ENCODE data around the gene B9D1.

Gene B9D1

DNA sequence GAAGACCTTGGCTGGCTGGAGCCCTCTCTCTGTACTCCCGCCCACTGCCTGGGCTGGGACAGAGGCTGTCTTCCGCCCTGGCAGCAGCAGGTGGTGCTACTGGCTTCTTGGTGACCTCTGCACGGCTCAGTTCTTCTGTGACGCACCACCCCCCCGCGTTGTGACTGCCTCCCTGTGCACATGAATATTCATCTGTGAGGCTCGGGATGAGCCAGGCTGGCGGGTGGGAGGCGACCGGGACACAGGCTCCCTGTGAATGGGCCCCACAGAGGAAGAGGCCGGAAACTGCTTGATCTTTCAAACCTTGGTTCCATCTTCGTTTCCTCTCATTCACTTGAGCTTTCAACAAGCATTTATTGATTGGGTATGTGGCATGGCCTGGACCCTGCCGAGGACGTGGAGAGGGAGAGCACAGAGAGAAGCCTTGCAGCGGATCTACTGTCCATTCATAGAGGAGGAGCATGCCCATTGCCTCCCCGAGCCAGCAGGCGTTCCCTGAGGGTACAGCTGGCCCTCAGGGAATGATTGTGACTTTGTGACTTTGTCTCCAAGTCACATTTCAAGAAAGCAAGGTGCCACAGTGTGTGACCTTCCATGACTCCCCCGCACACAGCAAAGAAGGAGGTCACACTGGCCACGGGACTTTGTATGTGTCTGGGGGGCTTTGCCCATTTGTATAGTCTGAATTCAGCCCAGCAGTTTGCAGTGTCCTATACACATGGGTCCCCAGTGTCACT, 45.0 kb downstream of the B9D1 start:
- DNase-seq: peak; percentile 3

DNA sequence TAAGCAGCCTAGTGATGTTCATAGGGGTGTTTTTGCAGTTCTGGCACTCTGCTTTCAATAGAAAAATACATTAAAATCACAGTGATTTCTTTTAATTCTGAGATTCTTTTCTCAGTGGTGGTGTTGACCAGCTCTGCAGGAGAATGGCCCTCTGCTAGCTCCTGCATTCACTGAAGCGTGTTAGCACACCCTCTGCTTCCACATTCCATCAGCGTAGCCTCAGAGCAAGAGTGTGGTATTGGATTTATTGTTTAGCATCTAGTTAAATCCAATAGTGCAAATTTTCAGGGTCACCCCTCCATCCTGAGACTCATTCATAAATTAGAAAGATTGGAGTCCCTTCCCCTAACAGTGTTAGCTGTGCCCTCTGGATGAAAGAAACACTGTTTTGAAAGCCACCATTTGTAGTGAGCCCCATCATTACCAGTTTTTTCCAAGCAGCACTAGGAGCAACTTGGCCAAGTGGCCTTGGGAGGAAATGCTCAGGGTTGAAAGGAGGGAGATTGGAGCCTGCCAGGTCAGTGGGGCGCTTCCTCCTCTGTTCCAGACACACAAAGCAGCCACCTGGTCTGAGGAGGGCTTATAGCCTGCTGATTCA, 45.7 kb downstream of the B9D1 start:
- DNase-seq: no peak

DNA sequence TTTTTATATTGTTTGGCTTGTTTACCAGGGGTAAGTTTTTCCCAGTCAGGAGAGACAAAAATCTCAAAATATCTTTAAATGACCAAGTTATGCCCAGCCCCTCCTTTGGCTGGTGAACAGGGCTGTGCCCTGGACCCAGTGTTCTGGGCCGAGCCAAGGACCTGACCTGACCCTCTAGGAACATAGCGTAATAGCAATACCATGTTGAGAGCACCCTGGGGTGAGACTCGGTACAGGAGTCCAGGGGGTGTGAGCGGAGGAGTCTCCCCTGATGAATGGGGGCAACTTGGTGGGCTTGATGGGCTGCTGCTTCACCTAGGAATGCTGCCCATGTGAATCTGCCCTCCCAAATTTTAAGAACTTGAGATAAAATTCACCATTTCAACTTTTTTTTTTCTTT, 47.4 kb downstream of the B9D1 start:
- no peak for DNase-seq

- no peak for DNase-seq
These were observed 48.5 kb downstream of the B9D1 start for GRCh38 chr17:19313746-19314651.

DNA sequence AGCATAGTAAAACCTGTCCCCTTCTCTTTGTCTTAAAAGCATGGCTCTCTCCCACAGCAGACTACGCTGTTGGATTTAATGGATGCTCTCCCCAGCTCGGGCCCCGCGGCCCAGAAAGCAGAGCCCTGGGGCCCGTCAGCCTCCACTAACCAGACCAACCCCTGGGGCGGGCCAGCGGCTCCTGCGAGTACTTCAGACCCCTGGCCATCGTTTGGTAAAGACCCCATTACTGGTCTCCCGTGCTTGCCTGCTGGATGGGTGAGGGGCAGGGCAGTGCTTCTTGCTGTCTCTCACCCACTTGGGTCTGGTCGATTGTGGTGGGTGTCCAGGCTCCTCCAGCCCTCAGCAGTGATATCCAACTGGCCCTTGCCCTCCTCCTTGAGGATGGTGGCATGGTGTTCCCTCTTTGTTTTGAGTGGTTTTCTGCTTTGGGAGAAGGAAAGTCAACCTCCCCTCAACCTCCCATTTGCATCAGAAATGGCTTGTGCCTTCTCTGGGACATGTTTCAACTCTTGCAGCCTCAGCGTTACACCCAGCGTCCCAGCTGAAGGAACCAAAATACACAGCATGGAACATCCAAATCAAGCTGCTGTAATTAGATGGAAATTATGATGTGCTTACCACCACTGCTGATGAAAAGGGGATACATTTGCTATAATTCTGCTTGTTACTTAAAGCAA, 49.3 kb downstream of the B9D1 start:
- DNase-seq: no peak

GRCh38 chr17:19312406-19312805, 50.1 kb downstream of the B9D1 start:
- no peak for DNase-seq

DNA sequence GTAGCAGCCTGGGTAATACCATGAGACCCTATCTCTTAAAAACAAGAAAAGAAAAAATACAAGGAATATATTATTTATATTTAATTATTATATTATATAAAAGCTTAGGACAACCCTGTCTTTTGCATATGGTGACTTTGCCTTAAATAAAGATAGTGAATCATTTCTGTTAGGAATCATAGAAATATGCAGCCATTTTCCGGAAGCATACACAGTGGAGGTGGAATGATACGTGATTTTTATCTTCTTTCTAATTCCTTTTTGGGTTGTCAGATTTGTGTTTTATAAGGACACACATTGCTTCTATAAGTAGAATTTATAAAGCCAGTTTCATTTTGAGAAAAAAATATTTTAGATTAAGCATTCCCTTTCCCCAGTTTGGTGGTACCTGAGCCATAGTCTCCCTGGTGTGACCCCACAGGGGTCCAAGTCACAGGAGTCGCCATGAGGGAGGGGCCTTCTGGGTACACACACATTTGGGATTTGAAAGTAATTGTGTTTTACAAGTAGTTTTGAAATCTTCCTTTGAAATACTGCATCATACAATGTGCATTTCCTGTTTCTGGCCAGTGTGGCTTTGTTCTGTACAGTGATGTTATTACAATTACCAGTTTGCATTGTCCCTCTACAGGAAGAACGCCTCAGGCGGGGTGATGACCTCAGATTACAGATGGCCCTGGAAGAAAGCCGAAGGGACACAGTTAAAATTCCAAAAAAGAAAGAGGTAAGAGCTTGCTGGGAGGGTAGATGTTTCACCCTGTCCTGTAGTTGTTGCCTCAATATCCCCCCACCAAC, 50.9 kb downstream of the B9D1 start:
- no peak for DNase-seq

DNA sequence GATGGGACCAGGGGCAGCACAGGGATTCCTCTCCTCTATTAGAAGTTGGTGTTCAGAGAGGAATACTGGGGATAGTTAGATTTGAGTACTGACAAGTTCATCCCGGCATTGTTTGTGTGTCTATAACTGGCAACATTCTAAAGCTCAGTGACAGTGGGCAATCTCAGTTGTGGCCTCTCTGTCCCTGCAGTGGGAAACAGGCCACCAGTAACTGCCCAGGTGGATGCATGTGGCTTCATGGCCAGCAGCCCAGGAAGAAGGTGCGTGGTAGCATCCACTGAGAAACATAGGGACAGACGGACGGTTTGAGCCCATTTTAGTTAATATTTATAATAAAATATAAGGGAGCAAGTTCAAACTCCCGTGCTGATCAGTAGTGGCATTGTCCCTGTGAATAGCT, 51.5 kb downstream of the B9D1 start:
- DNase-seq: no peak

DNA sequence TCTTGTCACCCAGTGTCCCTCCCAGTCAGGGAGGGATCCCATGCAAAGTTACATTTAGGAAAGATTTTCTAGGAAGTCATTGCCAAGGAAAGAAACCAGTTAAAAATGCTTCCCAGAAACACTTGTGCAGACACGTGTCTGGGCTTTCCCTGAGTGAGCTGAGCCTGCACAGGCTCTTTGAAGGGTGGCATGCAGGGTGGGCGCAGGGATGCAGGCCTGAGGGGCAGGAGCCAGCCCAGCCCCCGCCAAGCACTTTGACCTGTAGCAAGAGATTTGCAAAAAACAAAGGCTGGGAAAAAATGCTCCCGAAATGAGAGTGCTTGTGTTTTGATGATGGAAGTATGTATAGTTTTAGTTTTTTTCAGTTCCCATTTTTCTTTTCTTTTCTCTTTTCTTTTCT, 52.4 kb downstream of the B9D1 start:
- no peak for DNase-seq

GRCh38 chr17:19309701-19310100, 52.8 kb downstream of the B9D1 start:
- DNase-seq: no peak

DNA sequence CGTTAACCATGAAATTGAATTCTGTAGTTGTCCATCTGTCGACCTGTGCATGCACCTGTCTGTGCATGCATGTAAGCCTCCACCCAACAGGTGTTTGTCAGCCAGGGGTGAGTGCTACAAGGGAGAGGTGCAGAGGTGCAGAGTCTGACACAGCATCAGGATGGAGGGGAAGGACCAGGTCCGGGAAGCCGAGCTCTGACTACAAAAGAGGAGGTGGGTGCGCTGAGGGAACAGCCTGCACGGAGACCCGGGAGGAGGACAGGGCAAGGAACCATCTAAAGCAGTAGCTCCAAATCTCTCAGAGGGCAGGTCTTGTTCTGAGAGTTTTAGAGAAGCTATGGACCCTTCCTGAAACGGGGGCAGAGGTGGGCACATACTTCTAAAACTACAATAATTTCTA, 54.1 kb downstream of the B9D1 start:
- DNase-seq: no peak

DNA sequence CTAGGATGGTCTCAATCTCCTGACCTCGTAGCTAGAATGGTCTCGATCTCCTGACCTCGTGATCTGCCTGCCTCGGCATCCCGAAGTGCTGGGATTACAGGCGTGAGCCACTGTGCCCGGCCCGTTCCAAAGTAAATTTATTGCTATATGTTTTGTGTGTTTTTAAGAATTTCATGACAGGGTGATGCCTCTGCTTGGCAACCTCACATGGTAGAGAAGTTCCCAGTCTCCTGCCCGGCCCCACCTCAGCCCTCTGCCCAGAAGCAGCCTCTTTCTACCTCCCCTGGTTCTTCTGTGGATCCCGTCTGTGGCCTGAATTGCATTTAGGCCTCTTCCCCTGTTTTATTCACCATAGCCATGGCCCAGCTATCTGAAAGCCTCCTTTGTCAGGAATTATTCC, 55.0 kb downstream of the B9D1 start:
- no peak for DNase-seq

DNA sequence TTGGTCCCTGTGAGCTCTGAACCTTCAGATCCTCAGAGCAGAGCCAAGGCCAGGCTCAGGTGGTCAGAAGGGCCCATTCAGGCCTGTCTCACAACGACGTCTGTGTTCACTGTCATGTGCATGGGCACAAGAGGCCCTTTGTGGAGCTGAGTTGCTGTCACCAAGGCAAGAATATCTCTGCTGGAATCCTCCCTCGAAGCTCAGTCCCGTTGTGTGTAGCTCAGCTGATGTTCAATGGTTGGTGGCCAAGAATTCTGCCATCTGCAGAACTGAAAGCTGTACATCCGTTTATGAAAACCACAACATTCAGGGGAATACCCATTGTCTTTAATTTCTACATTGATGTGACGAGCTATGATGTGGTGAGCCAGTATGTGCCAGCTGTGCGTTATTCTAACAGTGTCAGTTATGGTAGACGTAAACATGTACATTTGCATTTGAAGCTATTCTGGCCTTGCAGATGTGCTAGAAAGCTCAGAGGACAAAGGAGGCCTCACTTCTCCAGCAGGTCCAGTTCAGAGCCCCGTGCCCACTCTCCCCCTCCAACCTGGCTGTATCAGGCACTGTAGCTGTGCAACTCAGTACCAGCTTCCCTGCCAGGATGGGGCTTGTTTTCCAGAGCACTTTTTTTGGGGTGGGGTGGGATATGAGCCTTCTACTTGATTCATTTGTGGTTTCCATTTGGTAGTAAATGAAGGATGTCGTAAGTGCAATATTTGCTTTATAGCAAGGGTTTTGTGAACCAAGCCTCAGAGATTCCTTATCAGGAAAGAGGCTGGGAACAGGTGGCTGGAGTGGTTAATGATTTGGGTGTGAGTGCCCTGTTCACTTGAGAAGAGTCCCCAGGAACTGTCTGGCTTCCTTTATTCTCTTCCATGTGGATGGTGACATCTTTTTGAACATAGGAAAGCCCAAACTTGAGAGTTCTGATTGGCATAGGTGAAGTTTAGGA, 56.1 kb downstream of the B9D1 start:
- DNase-seq: no peak

- DNase-seq: no peak
These were observed 56.8 kb downstream of the B9D1 start for GRCh38 chr17:19305761-19306159.

GRCh38 chr17:19305256-19305655, 57.3 kb downstream of the B9D1 start:
- no peak for DNase-seq

DNA sequence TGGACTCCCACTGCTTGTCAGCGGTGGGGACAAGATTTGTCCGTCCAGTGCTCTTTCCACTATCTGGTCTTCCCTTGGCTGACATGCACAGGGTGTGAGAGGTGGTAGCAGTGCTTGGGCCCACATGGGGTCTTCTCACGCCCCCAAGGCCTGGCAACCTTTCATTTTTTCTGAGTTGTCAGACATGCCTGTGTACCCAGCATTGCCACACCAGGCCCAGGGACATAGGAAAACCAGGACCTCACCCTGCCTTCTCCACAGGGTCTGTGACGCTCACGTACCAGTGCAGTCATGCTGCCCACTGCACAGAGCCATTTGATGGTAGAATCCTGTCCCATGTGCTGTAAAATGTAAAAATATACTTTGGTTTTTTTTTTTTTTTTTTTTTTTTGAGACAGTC, 57.8 kb downstream of the B9D1 start:
- DNase-seq: no peak

DNA sequence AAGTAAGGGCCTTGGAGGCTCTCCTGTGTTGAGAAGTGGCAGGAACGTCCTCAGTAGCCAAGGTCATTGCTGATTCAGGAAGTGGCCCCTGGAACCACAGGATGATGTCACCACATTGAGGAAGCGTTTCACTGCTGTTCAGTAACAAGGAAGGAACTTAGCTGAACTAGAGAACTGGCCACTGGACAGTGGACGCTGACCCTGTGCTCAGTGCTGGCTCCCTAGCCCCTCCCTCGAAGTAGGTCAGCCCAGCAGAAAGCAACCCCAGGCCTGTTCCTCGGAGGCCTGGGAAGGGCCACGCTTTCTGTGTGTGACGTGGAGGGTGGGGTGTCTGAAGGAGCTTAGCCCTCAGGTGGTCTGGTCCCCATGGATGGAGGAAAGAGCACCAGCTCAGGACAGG, 58.3 kb downstream of the B9D1 start:
- peak; percentile 12 for DNase-seq

DNA sequence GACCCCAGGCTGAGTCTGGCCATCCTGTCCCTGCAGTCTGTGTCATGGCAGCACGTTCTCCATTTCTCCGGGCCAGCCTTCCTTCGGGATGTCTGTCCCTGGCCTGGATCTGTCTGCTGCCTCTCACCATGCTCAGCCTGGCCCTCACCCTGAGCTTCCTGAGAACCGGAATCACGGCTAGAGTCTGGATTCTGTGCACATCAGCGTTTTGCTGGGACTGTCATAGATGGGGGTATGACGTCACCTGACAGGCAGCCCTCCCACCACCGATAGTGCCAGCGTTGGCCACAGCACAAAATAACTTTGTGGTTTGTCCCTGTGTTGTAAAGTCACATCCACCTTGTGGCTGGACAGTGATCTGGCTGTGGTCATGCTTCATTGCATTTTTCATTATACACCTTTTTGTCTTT, 59.2 kb downstream of the B9D1 start:
- DNase-seq: no peak

DNA sequence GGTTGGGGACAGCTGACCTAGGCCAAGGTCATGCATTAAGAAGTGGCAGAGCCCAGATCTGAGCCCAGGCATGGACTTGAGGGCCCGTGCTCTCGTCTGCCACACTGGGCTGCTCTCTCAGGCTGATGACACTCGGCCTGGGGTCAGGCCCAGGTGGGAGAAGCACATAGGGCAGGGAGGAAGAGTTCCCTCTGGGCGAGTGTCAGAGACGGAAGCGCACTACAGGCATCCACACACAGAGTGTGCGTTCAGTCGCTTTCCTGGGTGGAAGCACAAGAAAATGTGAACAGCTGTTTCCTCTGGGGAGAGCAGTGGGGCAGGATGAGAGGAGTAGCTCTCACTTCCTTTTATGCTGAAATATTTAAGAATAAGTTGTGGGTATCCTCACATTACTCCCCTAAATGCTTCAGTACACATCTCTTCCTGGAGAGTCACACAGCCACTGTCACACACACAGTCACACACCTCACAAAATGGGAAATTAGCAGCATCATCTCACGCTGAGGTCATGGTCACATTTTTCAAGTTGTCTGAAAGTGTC, 59.7 kb downstream of the B9D1 start:
- DNase-seq: no peak

DNA sequence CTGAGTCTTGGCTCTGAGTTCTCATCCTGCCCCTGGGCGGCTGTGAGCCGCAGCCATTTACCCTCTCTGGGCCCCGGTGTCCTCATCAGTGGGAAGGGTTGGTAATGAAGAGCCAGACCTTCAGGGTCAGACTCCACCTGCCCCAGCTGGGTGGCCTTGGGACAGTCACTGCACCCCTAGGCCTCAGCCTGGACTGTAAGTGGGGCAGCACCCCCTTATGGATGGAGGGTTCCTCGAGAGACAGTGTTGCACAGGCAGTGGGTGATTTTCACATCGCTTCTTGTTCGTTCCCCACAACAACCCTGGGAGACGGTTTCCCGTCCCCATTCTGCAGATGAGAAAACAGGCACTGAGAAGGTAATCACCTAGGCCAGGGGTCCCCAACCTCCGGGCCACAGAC, 60.5 kb downstream of the B9D1 start:
- no peak for DNase-seq

All from NCI-H2029 (cell line).